Measurements from ENCODE around the gene CHRND.

CHRND gene

DNA sequence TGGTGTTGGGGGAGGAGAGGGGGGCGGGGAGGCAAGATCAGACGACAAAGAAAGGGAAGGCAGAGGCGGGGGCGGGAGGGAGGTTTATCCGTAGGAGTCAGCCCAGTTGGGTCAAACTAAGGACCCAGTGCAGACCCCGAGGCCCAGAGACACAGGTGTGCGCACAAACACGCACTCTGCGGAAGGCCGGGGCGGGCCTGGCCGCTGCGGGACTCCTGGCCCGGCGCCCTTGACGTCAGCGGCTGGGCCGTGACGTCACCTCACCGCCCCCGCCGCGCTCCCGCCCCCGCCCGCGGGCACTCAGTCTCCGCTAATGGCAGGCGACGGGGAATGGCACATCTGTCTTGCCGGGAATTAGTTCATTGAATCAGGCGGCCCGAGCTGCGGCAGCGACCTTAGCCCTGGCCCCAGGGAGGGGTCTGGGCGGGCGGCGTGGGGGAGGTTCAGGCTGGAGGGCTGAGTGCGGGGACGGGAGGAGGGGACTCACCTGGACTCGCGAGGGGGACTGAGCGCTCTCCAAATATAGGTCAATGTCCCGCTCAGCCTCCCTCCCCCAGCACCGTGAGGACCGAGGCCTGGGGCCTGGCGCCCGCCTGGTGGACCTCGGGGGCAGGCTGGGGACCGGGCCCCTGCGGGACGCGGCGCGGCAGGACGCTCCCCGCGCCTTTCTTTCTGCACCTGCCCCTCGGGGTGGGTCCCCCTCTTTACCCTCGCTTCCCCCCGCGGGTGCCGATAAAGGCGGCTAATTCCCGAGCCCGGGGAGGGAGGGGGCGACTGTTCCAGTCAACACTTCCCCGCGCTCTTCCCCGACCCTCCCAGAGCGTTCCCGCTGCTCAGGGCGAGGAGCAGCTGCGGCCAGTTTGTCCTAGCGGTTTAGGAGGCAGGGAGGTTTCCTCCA is 22.8 kb upstream of the CHRND start:
- no peak for DNase-seq (ENCODE audit: low read depth in 2 of 2)

DNA sequence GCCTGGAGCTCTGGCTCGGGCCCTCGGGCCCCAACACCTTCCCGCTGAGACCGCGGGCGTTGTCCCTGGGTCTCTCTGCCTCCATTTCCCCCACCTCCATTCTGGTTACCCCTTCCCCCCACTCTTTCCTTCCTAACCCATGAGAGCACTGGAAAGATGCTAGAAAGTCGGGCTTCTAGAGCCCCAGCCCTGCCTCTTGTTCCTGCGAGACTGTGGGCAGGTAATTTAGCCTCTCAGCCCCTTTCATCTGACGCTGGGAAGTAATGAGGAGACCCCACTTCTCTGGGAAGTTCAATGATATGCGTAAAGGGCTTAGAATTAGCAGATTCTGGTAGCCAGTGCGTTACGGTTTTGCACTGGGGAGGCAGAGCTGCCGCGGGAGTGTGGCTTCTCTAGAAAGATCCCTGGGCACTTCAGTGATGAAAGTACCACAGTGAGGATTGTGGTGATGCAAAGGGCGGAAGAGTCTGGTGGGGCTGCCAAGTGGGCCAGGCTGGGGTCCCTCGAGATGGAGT is 22.1 kb upstream of the CHRND start:
- no peak for DNase-seq (ENCODE audit: low read depth in 2 of 2)

DNA sequence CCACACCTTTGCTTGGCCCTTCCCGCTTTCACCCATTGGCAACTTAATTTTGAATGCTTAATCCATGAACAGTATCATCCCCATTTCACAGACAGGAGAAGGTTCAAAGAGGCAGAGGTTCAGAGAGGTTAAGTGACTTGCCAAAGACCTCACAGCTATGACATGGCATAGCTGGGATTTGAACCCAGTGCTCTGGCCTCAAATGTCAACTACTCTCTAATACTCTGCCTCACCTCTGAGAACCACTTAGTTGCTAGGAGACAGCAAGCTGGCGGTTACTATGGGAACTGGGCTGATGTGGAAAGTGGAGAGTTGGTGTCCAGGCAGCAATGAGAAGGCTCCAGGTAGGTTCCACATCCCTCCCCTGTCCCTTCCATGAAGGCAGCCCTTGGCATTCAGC is 21.5 kb upstream of the CHRND start:
- no peak for DNase-seq (ENCODE audit: low read depth in 2 of 2)

DNA sequence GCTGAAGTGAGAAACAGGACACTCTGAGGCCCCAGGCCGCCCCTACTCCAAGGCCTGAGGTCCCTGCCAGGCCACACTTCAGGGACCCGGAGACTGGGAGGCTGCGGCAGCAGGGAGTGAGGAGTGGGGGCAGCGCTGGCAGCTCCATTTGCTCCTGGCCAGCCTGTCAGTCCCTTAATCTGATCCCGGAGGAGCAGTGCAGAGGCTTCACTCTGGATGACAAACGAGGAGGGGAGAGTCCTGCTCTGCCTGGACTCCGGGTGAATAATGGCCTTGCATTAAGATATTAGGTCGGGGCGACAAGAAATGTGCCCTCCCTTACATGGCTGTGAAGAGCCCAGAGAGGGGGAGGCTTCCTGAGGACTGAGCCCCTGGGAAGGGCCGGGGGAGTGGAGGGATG is 20.1 kb upstream of the CHRND start:
- no peak for DNase-seq (ENCODE audit: low read depth in 2 of 2)

DNA sequence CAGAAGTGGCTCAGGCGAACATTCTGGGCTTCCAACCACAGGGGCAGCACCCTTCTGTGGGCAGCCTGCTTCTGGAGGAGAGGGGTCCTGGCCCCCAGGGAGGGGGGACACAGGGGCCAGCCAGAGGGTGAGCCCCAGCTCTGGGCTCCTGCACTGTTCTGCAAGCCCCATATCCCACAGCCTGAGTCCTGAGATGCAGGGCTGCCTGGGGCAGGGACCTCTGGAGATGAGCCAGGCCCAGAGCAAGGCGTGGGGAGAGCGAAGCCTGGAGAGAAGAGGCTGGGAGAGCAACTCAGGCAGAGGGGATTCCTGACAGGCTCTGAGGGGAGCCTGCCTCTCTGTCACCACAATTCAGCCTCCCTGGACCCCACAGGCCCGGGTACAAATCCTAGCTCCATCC is 19.3 kb upstream of the CHRND start:
- no peak for DNase-seq (ENCODE audit: low read depth in 2 of 2)

DNA sequence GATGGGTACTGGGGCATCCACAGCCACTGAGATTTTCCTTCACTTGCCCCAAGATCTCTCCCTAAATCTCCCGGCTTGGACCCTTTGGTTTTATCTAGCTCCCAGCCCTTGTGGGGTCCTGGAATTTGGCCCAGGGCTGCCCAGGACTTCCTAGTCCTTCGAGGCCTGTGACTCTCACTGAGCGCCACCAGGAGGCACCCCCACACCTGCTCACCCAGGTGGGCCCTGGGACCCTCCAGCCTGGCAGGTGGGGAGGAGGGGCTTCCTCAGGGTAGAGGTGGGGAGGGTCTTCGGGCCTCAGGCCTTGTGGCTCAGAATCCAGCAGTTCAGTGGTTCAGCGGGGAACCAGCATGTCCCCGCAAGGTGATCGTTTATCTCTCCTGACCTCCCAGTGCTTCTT is 17.7 kb upstream of the CHRND start:
- no peak for DNase-seq (ENCODE audit: low read depth in 2 of 2)

DNA sequence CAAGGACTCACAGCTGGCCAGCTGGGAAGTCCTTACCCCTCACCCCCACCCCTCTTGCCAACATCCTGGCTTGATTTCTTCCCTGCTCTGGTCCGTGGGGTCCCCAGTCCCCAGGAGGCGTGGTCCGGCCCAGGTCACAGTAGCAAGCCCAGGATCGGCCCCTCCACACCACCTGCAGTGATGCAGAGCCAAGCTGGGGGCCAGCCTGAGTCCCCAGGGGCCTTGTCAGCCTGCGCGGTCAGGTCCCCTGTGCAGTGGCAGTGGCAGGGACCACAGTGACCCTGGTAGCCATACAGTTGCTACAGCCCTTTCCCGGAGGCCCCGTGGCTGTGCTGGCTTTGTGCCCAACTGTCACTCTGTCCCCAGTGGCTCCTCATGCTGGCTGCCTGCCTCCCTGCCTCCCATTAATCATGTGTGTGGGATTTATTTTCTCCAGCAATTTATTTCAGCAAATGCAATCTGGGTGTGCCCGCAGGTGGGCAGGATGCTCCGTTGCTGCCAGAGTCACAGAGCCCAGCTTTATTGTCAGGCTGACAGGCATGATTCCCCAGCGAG is 14.5 kb upstream of the CHRND start:
- DNase-seq (ENCODE audit: low read depth in 2 of 2), result no peak

DNA sequence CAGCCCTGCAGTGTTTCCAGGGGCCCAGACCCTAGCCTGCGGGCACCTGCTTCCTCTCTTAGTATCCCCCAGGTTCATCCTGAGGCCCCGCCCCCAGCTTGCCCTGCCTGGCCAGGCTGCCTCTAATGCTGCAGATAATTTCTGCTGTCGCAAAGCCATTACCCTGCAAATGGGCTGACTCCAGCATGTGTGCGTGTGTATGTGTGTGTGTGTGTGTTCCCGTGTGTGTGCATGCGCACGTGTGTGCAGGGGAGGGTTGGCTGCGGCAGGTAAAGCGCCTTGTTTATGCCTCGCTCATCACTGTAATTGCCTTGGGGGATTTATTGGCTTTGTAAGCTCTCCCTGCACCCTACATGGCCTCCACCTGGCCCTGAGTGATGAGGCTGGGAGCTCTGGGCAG is 13.4 kb upstream of the CHRND start:
- DNase-seq (ENCODE audit: low read depth in 2 of 2), result no peak

DNA sequence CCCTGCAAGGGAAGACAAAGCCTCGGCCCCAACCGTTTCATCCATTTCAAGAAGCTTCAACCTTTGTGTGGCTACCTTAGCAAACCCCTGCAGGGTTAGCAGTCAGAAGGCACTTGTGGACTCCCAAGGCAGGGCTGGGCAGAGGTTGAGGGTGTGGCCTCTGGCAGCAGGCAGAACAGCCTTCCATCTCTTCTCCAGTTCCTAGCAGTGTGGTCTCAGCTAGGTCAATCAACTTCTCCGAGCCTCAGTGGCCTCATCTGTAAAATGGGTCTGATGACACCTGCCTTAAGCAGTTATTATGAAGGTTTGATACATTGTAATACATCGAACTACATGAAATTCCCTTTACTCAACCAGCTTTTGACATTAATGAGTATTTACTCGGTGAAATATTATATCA is 12.6 kb upstream of the CHRND start:
- no peak for DNase-seq (ENCODE audit: low read depth in 2 of 2)

DNA sequence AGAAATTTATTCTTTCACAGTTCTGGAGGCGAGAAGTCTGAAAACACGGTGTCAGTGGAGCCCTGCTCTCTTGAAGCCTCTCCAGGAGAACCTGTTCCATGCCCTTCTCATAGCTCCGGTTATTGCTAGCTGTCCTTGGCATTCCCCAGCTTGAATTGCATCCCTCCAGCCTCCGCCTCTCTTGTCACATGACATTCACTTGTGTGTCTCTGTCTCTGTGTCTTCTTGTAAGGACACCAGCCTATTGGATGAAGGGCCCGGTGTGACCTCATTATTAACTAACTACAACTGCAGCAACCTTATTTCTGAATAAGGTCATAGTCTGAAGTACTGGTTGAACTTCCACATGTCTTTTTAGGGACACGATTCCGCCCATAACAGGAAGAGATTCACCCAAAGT is 10.3 kb upstream of the CHRND start:
- DNase-seq (ENCODE audit: low read depth in 2 of 2), result no peak

DNA sequence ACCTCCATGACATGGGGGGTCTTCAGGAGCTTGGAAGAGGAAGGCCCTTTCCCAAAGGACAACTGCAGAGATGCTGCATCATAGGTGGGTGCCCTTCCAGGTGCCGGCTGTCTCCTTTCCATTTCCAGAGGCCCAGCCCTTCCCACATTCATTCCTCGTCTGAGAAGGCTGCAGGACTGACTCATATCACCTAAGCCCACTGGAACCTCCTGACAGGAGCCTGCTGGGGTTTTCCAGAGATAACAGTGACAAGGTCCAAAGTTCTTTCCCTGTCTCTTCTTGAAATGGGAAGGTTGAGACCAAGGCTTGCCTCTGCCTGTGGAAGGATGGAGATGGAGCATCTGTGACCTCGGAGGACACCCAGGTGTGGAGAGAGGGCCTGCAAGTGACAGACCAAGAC is 9.4 kb upstream of the CHRND start:
- DNase-seq (ENCODE audit: low read depth in 2 of 2), result no peak

DNA sequence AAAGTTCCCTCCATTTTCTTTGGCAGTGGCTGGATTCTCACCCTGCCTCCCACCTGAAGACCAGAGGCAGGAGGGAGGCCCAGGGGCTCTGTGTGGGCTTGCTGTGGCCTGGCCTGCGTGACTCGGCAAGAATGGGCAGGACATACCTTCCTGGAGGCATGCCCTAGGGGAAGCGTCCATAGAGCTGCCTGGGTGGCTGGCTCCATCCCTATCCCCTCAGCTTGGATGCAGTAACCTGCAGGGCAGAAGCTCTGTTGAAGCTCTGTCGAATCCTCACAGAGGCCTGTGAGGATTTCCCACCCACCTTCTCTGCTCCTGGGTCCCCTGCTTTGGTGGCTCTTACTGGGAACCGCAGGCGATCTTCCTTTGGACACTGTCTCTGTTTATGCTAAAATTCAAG is 7.1 kb upstream of the CHRND start:
- no peak for DNase-seq (ENCODE audit: low read depth in 2 of 2)

DNA sequence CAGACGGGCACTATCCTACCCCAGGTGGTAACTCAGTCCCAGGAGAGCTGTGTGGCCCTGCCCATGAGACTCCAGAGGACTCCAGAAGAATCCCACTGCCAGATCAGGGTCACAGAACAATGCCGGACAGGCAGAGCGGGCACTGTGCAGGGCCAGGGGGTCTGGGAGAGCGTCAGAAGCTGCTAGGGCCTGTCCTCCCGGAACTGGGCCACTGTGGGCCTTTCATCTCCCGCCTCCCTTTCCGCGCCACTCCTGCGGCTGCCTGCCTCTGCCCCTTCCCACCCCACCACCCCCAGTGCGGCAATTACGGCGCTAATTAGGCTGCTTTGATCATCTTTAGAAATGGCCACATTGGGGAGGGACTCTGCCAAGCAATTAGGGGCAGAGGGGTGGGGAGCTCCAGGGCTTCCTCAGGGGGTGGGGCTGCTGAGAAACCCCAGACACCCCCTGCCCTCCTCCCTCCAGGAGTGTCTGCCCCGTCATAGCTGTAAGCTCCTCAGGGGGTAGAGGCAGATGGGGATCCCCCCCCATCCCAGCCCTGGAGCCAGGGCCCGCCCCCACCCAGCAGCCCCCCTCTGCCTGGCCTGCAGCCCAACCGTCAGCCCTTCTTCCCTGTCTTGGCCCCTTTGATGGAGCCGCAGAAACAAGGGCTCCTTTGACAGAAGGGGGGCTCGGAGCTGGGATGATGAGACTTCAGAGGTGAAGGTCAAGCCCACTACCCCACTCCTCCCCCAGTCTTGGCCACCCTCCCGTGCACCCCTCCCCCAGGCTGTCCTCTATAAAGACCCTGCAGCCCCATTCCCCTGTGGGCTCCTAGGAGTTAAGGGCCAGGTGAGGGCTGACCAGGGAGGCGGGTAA is 6.2 kb upstream of the CHRND start, which contains the start of gene PRSS56:
PRSS56 (plus strand) TSS at position 808 of the 858 bp plus-strand sequence. CDS start 211 bp downstream, outside the sequence.
- no peak for DNase-seq (ENCODE audit: low read depth in 2 of 2)

DNA sequence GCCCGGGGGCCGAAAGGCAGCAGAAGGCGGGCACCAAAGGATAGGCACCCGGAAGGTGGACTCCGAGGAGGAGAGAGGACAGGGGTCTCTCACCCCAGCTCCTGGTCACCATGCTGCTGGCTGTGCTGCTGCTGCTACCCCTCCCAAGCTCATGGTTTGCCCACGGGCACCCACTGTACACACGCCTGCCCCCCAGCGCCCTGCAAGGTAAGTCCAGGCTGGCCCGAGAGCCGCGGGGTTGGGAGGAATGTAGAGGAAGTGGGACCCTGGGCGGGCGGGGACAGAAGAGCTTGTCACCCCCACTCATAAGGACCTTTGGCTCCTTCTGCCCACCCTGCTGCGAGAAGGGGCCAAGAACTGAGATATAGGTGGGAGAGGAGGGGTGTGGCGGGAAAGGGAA is 5.5 kb upstream of the CHRND start:
- DNase-seq (ENCODE audit: low read depth in 2 of 2), result no peak

DNA sequence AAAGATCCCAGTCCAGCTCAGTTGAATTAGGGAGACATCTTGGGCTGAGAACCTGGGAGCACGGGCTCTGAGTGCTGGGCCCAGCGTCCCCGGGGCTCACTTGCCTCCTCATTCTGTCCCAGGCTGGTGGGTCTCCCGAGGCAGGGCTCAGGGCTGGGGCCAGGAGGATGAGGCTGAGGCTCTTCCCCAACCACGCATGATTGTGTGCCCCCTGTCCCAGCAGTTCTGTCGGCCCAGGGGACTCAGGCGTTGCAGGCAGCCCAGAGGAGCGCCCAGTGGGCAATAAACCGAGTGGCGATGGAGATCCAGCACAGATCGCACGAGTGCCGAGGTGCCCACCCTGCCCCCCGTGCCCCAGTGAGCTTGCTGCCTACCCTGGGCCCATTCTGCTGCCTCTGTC is 4.9 kb upstream of the CHRND start:
- DNase-seq (ENCODE audit: low read depth in 2 of 2), result no peak

DNA sequence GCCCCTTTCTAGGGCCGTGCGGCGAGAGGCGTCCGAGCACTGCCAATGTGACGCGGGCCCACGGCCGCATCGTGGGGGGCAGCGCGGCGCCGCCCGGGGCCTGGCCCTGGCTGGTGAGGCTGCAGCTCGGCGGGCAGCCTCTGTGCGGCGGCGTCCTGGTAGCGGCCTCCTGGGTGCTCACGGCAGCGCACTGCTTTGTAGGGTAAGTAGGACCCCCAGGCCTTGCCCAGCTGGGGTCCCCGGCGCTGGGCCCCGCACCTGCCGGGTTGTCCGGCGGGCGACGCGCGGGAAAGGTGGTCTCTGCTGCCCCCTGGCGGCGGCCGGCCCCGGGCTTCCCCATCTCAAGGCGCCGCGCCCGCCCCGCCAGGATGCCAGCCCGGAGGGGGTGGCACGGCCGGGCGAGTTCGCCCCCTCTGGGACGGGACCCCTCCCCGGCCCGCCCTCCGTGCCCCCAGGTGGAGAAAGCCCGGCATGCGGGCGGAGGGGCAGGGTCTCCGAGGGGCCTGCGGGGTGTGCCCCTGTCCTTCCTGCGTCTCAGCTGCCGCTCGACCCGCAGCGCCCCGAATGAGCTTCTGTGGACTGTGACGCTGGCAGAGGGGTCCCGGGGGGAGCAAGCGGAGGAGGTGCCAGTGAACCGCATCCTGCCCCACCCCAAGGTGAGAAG is 3.9 kb upstream of the CHRND start:
- peak; percentile 15 to 73 for DNase-seq (ENCODE audit: low read depth in 2 of 2)

DNA sequence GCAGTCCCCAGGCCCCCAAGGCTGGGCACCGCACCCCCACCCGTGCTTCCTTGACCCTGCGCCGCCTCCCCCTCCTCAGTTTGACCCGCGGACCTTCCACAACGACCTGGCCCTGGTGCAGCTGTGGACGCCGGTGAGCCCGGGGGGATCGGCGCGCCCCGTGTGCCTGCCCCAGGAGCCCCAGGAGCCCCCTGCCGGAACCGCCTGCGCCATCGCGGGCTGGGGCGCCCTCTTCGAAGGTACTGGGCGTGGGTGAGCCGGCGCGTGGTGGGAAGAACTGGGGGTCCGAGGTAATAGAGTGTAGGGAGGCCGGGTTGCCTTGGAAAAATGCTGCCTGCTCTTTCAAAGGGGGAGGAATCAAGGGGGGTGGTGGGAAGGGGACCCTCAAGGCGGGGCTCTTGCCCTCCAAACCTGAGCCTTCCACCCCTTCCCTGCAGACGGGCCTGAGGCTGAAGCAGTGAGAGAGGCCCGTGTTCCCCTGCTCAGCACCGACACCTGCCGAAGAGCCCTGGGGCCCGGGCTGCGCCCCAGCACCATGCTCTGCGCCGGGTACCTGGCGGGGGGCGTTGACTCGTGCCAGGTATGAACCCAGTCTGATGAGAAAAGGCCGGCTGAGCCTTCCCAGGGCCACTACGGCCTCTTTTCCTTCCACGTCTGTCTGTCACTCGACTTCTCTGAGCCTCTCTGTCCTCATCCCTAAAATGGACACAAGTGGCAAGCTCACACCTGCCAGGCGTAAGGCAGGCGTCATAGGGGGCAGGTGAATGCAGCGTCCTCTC is 3.1 kb upstream of the CHRND start:
- no peak for DNase-seq (ENCODE audit: low read depth in 2 of 2)

DNA sequence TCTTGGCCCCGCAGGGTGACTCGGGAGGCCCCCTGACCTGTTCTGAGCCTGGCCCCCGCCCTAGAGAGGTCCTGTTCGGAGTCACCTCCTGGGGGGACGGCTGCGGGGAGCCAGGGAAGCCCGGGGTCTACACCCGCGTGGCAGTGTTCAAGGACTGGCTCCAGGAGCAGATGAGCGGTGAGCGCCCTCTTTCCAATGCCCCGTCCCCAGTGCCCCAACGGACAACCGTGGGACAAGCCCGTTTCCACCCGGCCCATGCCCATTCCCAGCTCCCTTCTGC is 2.6 kb upstream of the CHRND start:
- DNase-seq (ENCODE audit: low read depth in 2 of 2), result no peak

DNA sequence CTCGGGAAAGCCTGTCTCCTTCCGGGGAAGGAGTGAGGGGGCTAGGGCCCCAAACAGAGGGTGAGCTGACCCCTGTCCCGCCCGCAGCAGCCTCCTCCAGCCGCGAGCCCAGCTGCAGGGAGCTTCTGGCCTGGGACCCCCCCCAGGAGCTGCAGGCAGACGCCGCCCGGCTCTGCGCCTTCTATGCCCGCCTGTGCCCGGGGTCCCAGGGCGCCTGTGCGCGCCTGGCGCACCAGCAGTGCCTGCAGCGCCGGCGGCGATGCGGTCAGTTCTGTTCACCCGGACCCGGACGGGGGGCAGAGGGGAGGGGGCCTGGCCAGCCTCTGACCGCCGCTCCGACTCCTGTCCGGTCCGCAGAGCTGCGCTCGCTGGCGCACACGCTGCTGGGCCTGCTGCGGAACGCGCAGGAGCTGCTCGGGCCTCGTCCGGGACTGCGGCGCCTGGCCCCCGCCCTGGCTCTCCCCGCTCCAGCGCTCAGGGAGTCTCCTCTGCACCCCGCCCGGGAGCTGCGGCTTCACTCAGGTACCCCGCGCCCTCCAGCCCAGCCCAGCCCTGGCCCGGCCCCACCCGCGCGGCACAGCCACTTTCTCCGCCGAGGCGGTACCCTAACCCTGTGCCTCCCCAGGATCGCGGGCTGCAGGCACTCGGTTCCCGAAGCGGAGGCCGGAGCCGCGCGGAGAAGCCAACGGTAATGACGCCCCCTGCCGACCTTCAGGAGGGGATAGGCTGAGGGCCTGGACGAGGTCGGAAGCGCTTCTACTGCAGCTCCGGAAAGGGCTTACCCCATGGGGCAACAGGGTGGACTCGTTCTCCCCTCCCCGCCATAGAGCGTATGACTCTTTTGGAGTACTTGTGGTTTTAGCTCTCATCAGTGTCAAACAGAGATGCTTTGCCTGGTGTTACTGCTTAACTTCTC is 2.0 kb upstream of the CHRND start:
- no peak for DNase-seq (ENCODE audit: low read depth in 2 of 2)

DNA sequence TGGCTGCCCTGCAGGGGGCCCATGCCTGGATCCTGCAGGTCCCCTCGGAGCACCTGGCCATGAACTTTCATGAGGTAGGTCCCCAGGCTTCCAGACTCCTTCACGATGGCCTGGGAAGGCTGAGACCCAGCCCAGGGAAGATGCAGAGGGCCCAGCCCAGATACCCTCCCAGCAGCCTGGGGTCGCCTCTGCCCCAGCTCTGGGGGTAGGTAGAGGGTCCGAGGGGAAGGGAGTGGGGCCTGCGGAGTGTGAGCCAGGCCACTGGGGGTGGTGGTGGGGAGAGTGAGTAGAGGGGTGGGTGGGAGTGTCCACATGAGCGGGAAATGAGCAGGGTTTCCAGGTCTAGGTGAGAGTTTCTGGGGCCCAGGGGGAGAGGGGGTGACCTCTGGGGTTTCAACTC is 1.2 kb upstream of the CHRND start:
- no peak for DNase-seq (ENCODE audit: low read depth in 2 of 2)

Measured in stimulated activated CD4-positive, alpha-beta T cell treated with anti-CD3 and anti-CD28 coated beads, Interleukin-1b, Interleukin-23, amount 100 ng/mL, for 1 hour (primary cell).